ENCODE results near the gene LSM10. TPM values are rescaled to one million over a fixed set of nuclear protein-coding genes. Genes with fewer than 3 reads are reported as not detected.

The LSM10 gene
- total RNA-seq, 3 donors from 2014 or later (not counting 1 experiment from before 2014, with no cell fraction given), result 25.2 to 30.4 (median 26.6) TPM

DNA sequence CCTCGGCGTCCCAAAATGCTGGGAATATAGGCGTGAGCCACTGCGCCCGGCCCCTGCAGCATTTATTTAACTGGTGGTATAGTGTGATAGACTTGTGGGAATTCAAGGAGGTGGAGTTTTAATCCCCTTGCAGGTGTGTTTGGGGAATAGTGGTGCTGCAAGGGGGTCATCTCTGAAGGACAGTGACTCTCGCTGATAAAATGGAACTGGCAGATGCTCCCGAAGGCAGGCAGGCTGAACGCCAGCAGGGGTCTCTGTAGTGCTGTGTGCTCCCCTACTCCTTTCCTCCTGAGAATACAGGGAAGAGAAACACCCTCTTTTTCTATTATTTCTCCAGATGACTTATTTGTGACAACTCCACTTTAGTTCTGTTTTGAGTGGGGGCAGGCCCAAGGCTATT, 48.6 kb upstream of the LSM10 start:
- Mint-ChIP-seq H3K9me3 (no peaks in the 10 kb centered on the region), H3K27ac (no peak overlapping the region), H3K4me3 (no peak overlapping the region), H3K27me3 (ENCODE audit: low read depth in 2 of 2) (no peaks in the 10 kb centered on the region), H3K36me3 (no peaks in the 10 kb centered on the region), H3K4me1 (peaks cover 9 to 14% of the 10 kb centered on the region in 2 donors)
- Histone ChIP-seq H3K4me3 (ENCODE audit: low read length) (no peak overlapping the region), H3K4me1 (ENCODE audit: control insufficient read depth, insufficient read depth, low read length) (peaks cover 14% of the 10 kb centered on the region), H3K27me3 (ENCODE audit: control insufficient read depth, insufficient read depth, low read length) (no peaks in the 10 kb centered on the region), H3K36me3 (ENCODE audit: control insufficient read depth, insufficient read depth, low read length) (no peaks in the 10 kb centered on the region), H3K9me3 (ENCODE audit: control insufficient read depth, insufficient read depth, low read length) (no peaks in the 10 kb centered on the region), H3K27ac (ENCODE audit: low read length) (no peak overlapping the region)
- WGBS (ENCODE audit: insufficient coverage), result 58% methylated on average over 8 of the region's 8 CpGs
- ATAC-seq (no peak), DNase-seq (peak in 1 of 2 donors; percentile 32)
- TF ChIP-seq, protein P1, sequence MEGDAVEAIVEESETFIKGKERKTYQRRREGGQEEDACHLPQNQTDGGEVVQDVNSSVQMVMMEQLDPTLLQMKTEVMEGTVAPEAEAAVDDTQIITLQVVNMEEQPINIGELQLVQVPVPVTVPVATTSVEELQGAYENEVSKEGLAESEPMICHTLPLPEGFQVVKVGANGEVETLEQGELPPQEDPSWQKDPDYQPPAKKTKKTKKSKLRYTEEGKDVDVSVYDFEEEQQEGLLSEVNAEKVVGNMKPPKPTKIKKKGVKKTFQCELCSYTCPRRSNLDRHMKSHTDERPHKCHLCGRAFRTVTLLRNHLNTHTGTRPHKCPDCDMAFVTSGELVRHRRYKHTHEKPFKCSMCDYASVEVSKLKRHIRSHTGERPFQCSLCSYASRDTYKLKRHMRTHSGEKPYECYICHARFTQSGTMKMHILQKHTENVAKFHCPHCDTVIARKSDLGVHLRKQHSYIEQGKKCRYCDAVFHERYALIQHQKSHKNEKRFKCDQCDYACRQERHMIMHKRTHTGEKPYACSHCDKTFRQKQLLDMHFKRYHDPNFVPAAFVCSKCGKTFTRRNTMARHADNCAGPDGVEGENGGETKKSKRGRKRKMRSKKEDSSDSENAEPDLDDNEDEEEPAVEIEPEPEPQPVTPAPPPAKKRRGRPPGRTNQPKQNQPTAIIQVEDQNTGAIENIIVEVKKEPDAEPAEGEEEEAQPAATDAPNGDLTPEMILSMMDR (IDR thresholded peaks at IDR 0.05), result no peak
- intact Hi-C loops (cut with micrococcal nuclease), result no loop called here

DNA sequence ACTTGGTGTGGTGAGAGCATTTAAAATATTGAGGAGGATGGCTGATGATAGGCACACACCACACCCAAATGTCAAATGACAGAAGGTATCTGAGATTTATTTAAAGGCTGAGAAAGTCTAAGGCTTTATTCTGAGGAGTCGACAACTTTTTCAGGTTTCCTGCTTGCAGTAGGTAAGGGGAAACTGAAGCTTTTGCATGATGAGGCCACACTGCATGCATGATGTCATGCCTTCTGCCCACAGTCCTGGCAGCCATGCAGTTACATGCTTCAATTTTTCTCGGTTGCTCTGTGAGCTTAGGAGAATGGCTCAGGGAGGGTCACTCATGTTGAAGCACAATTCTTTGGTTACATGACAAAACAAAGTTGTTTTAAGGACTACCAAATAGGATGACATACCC, 45.6 kb upstream of the LSM10 start:
- Histone ChIP-seq H3K9me3 (ENCODE audit: control insufficient read depth, insufficient read depth, low read length) (no peaks in the 10 kb centered on the region), H3K4me1 (ENCODE audit: control insufficient read depth, insufficient read depth, low read length) (no peaks in the 10 kb centered on the region), H3K27me3 (ENCODE audit: control insufficient read depth, insufficient read depth, low read length) (no peaks in the 10 kb centered on the region), H3K27ac (ENCODE audit: low read length) (no peak overlapping the region), H3K4me3 (ENCODE audit: low read length) (no peak overlapping the region), H3K36me3 (ENCODE audit: control insufficient read depth, insufficient read depth, low read length) (no peaks in the 10 kb centered on the region)
- Mint-ChIP-seq H3K9me3 (no peaks in the 10 kb centered on the region), H3K4me1 (no peaks in the 10 kb centered on the region), H3K36me3 (no peaks in the 10 kb centered on the region), H3K27me3 (ENCODE audit: low read depth in 2 of 2) (no peaks in the 10 kb centered on the region), H3K27ac (no peak overlapping the region), H3K4me3 (no peak overlapping the region)
- DNase-seq, result no peak
- 89% methylated on average over 2 of the region's 2 CpGs for WGBS (ENCODE audit: insufficient coverage)
- ATAC-seq, result no peak
- TF ChIP-seq, protein P1 (IDR thresholded peaks at IDR 0.05), result no peak
- intact Hi-C loops (cut with micrococcal nuclease), result no loop called here

DNA sequence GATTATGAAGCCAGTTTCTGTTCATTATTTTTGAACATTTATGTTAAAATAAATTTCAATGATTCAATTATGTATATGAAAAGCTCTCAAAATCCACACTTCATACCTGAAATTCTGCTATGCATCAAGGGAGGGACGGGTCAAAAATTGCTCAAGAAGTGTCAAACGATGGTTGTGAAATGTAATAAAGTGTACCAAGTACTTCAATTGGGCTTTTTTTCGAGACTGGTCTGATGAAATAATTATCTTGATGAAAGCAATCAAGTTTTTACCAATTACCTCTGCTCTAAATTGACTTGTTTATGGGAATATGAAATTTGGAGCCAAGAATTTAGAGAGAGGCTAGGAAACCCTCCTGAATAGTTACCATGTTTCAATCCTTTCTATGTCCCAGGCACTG, 44.6 kb upstream of the LSM10 start:
- intact Hi-C loops (cut with micrococcal nuclease), result no loop called here
- Histone ChIP-seq H3K9me3 (ENCODE audit: control insufficient read depth, insufficient read depth, low read length) (no peaks in the 10 kb centered on the region), H3K36me3 (ENCODE audit: control insufficient read depth, insufficient read depth, low read length) (no peaks in the 10 kb centered on the region), H3K4me1 (ENCODE audit: control insufficient read depth, insufficient read depth, low read length) (no peaks in the 10 kb centered on the region), H3K27ac (ENCODE audit: low read length) (no peak overlapping the region), H3K27me3 (ENCODE audit: control insufficient read depth, insufficient read depth, low read length) (no peaks in the 10 kb centered on the region), H3K4me3 (ENCODE audit: low read length) (no peak overlapping the region)
- H3K27me3 Mint-ChIP-seq (ENCODE audit: low read depth in 2 of 2), result no peaks in the 10 kb centered on the region
- 84% methylated on average over 3 of the region's 3 CpGs for WGBS (ENCODE audit: insufficient coverage)
- no peak overlapping the region for H3K4me3 Mint-ChIP-seq
- TF ChIP-seq, protein P1 (IDR thresholded peaks at IDR 0.05), result no peak
- H3K9me3 Mint-ChIP-seq, result no peaks in the 10 kb centered on the region
- ATAC-seq (no peak), DNase-seq (no peak)
- H3K36me3 Mint-ChIP-seq, result no peaks in the 10 kb centered on the region
- H3K27ac Mint-ChIP-seq, result no peak overlapping the region
- H3K4me1 Mint-ChIP-seq, result no peaks in the 10 kb centered on the region

DNA sequence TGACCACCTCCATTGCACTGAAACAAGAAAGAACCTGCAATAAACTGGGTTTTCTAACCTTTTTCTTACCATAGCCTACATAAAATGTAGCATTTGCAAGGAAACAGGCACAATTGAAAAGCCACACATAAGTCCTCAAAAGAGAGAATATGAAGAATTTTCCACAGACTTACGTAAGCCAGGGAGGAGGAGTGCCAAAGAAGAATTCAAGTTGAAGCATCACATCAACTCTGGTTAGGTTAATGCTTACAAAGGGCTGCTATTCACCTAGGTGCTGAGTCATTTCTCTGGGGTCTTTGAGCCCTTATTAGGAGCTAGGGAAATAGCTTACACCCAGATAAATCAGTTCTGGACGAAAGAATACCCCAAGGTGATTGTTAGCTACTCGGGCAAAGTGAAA, 42.9 kb upstream of the LSM10 start:
- DNase-seq, result no peak
- WGBS (ENCODE audit: insufficient coverage), result 79% methylated on average over 3 of the region's 3 CpGs
- Mint-ChIP-seq H3K4me1 (no peaks in the 10 kb centered on the region), H3K27ac (no peak overlapping the region), H3K4me3 (no peak overlapping the region), H3K9me3 (no peaks in the 10 kb centered on the region), H3K36me3 (no peaks in the 10 kb centered on the region), H3K27me3 (ENCODE audit: low read depth in 2 of 2) (no peaks in the 10 kb centered on the region)
- no peaks in the 10 kb centered on the region for H3K4me1 ChIP-seq (ENCODE audit: control insufficient read depth, insufficient read depth, low read length)
- no peaks in the 10 kb centered on the region for H3K27me3 ChIP-seq (ENCODE audit: control insufficient read depth, insufficient read depth, low read length)
- H3K36me3 ChIP-seq (ENCODE audit: control insufficient read depth, insufficient read depth, low read length), result no peaks in the 10 kb centered on the region
- H3K4me3 ChIP-seq (ENCODE audit: low read length), result no peak overlapping the region
- no peak for ATAC-seq
- intact Hi-C loops (cut with micrococcal nuclease), result no loop called here
- no peaks in the 10 kb centered on the region for H3K9me3 ChIP-seq (ENCODE audit: control insufficient read depth, insufficient read depth, low read length)
- H3K27ac ChIP-seq (ENCODE audit: low read length), result no peak overlapping the region
- TF ChIP-seq, protein P1 (IDR thresholded peaks at IDR 0.05), result no peak
